8988T (cell line): Measurements from ENCODE around the gene RAB7A.

Experiments used
- DNase-seq: peaks from one replicate; pipeline ENCODE4 v3.0.0; 2011

The RAB7A gene

DNA sequence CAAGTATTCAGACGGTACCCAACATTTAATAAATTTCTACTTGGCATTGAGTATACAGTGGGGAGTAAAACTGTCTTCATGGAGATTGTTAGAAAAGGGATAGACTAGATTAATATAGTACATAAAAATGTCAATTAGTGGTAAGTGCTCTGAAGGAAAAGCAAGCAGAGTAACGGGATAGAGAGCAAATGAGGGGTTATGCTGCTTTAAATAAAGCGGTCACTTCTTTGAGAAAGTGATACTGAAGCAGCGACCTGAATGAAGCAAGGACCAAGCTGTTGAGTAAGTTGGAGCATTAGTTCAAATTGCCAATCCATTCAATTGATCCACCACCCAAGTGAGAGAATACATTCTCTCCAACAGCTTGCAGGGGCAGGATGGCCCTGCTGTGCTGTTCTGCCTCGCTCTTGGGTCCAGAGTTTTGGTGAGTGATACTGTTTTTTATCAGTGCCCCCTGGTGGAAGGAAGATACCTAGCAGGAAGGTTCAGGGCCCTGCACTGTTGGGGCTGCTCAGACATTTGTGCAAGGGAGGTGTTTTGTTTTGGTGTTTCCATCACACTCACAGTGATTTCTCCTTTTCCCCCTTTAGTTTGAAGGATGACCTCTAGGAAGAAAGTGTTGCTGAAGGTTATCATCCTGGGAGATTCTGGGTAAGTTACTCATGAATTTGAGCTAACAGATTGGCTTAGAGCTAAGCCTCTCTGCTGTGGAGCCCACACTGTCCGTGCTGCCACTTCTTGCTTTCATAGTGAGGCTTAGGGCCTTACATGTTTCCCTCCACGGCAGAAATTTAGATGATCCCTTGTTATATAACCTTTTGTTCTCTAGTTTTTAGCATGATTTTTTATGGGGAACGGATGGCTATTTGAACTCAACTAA lies 69.0 kb downstream of the RAB7A start:
- DNase-seq: no peak

DNA sequence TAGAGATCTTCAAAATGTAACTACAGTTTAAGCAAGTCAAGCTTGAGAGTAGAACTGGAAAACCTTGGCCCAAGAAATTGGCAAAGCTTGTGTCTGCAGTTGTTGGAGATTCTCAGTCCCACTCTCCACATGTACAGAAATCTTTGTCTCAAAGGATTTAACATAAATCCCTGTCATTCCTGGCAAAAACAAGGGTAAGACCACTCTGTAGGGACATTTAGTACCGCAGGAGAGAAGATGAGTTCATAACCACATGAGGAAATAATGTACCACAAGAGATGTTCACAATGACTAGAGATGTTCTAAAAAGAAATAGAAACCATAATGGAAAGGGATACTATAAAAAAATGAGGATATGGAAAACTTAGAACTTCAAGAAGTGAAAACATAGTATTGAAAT lies 73.7 kb downstream of the RAB7A start:
- DNase-seq: no peak

DNA sequence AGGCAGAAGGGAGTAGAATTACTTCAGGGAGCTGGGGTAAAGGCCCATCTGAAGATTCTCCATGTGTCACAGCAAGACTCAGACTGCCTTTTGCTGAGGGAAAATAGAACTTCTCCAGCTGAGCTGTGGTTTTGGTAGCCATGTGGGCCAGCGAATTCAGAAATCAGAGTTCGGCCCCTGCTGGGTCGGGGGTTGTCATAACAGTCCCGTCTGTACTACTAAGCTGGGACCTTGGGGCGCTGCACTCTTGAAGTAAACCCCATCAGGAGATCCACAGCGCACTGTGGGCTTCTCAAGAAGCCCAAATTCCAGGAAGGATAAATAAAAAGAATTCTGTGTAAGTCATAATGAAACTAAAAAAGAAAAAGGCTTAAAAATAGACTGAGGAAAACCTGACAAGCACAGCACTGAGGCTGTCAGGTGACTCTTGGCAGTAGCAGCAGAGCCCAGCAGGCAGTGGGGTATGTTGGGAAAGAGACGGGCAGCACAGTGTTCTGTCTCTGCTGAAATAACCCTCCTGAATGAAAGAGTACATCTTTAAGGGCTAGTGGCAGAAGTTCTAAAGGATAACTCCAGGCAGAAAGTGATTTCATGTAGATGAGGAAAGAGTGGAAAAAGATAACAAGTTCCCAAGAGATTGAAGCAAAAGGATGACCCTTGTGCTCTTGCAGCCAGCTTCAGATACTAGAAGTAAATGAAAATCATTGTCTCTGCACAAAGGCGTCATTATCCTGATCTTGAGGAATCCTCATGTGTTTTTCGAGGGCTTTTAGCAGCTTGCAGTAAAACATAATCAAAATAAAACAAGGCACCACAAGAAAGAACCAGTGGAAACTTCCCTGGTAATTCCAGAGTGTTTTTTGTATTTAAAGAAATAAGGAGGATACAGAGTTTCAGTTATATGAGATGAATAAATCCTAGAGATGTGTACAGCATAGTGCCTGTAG lies 74.5 kb downstream of the RAB7A start:
- DNase-seq: no peak

DNA sequence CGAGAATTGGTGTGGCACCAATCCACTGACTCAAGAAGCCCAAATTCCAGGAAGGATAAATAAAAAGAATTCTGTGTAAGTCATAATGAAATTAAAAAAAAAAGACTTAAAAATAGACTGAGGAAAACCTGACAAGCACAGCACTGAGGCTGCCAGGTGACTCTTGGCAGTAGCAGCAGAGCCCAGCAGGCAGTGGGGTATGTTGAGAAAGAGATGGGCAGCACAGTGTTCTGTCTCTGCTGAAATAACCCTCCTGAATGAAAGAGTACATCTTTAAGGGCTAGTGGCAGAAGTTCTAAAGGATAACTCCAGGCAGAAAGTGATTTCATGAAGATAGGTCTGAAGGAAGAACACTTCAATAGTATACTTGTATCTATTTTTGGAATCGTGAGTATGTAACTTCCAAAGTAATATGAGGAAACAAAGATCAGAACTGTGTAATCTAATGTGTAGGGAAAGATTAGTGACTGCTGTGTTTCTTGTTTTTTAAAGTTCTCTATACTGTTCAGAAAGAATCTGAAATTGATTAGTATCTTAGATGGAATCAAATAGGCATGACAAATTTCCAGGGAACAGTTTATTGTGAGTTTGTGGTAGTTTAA lies 75.9 kb downstream of the RAB7A start:
- DNase-seq: no peak

DNA sequence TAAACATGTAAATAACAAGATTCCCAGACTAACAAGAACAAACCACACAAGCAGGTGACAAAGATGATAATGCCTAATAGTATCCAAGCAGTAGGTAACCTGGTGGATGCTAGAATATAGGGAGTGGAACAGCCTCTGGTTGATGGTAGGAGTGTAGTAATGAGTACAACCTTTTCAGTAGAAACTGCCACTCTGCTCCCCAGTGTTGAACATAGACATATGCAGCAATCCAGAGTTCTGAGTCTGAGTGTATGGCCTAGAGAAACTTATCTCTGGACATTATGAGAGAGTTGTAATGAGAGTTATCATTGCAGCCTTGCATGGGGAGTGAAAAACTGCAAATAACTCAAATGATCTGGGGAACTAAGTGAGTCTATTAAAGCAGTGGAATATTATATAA lies 77.3 kb downstream of the RAB7A start:
- DNase-seq: no peak

DNA sequence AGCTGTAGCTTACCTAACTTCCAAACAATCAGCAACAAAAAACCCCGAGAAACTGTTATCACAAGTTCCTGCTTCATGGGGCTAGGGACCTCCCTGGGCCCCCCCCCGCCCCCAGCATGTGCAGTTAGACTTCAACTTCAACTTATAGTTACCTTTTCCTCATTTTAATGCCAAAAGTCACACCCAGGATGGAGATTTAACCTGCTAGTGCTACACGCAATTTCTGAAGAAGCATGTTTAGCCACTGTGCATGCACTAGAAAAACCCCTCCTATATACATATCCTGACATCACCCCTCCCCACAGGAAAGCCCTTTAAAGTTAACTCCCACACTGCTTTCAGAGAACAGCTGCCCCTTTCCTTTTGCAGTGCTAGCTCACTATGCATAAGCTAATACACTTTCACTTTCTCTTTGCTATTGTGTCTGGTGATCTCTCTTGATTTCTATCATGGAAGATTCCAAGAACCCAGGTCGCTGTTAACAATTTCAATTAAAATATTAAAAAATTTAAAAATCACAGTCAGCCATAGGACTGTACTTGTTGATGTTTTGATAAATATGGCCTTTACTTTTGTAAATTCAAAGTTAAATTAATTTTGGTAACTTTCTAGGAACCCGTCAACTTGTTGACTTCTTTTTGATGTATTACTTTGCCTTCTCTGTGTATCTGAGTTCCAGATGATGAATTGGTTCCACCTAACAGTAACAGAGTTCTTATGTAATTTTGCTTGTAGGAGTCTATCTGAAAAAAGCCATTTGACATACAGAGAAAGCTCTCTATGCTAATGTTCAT lies 78.2 kb downstream of the RAB7A start:
- DNase-seq: no peak

DNA sequence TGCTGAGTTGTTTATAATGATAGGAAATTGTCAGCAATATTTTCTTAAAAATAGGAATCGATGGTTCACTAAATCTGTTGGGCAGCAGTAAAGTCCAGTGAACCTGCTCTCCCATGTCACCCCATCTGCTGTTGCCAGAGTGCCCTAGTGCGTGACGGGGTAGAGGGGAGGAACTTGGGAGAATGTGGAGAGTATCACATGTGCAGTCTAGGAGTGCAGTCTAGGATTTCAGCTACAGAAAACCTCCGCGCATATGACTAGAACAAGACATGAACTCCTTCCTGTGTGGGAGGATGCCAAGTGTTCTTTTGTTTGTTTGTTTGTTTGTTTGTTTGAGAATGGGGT lies 78.8 kb downstream of the RAB7A start:
- DNase-seq: no peak

DNA sequence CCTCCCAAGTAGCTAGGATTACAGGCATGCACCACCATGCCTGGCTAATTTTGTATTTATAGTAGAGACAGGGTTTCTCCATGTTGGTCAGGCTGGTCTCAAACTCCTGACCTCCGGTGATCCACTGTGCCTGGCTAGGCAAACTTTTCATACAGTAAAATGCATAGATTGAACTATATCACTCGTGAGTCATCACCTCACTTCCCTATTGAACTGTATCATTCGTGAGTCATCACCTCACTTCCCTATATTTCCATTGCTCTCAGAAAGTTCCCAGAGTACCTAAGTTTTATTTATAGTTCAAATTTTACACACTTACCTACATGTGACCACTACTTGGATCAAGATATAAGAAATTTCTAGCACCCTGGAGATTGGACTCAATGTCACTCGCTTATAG lies 79.8 kb downstream of the RAB7A start:
- DNase-seq: no peak

DNA sequence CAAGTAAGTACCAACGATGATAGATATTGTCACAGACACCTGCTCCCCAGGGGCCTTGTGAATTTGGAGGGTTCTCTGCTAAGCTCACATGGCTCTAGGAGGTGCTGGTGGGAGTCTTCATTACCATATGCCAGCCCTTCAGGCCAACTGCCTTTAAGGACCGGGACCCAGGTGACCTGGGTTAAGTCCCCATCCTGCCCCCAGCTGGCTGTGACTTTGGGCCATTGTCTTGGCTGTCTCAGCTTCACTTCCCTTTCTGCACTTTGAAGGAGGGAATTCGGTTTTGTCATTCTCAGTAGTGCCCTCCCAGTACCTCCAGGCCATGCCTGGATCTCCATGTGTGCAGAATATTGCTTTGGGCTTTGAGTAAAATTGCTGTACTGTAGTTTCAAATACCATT lies 80.6 kb downstream of the RAB7A start:
- DNase-seq: no peak

DNA sequence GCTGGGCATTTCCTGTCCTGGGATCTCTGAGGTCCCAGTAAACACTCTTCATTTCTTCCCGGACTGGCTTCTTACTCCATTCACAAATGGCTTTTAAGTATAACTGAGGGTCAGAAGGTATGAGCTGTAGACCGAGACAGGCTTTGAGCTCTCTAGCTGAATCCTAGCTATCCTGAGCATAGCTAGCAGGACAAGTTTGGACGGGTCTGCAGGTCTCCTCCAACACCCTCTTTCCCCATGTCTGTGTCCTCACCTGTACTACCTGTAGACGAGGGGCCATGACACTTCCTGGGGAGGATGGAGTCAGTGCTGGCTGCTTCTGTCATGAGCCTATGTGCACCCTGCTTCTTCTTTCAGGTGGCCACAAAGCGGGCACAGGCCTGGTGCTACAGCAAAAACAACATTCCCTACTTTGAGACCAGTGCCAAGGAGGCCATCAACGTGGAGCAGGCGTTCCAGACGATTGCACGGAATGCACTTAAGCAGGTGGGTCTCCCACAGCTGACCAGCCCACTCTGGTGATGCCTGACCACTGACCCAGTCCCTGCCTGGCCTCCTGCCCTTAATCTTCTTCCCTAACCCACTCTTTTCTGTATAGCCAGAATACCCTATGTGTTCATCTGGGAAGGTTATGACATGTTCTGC lies 81.3 kb downstream of the RAB7A start:
- no peak for DNase-seq

DNA sequence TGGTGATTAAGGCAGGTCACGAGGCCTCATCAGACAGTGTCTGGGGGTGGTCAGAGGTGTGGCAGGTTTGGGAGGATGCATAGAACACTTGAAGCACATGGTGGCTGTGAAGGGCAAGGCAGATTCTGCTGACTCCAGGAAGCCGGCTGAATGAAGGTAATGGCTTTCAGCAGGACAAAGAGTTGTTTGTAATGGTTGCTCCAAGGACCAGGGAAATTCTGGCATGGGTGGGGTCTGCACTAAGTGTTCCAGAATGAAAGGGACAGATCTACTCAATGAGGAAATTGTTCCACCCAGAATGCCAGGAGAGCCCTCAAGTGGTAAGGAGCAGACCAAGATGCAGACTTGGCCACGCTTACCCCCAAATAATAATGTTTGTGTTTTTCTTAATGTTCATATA lies 82.7 kb downstream of the RAB7A start:
- no peak for DNase-seq

DNA sequence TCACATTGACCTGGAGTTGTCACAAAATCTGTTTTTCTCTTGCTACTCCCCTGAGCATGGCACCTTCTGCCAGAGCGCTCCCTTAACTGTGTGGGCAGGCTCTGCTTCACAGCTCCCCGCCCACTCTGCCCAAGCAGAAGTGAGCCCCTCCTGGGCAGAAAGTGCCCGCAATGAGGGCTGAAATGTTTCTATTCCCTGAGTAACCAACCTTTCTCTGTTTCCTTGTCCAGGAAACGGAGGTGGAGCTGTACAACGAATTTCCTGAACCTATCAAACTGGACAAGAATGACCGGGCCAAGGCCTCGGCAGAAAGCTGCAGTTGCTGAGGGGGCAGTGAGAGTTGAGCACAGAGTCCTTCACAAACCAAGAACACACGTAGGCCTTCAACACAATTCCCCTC lies 87.1 kb downstream of the RAB7A start:
- no peak for DNase-seq

DNA sequence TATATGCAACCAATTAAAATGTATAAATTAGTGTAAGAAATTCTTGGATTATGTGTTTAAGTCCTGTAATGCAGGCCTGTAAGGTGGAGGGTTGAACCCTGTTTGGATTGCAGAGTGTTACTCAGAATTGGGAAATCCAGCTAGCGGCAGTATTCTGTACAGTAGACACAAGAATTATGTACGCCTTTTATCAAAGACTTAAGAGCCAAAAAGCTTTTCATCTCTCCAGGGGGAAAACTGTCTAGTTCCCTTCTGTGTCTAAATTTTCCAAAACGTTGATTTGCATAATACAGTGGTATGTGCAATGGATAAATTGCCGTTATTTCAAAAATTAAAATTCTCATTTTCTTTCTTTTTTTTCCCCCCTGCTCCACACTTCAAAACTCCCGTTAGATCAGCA lies 88.1 kb downstream of the RAB7A start:
- no peak for DNase-seq

DNA sequence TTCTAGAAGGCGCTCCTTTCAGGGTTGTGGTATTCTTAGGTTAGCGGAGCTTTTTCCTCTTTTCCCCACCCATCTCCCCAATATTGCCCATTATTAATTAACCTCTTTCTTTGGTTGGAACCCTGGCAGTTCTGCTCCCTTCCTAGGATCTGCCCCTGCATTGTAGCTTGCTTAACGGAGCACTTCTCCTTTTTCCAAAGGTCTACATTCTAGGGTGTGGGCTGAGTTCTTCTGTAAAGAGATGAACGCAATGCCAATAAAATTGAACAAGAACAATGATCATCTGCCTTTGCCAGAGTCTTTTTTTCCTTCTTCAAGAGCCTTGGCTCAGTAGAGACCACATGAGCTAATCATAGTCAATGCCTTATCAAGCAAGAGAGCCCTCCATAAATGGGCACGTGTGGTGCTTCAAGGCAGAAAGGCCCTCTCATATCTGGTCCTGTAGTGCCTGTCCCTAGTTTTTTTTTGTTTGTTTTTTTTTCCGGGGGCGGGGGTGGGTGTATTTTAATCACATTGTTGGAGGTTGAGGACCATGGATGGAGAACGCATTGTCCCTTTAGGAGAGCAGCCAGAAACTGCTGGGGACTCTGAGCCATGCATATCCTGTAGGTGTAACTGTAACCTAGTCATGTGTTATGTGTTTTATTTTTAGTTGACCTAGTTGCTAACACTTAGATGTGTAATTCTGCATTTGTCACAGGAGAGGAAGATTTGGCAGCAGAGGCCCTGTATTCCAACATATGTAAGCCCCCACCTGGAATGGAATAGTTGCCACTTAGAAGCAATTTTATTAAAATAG lies 88.7 kb downstream of the RAB7A start:
- DNase-seq: no peak

DNA sequence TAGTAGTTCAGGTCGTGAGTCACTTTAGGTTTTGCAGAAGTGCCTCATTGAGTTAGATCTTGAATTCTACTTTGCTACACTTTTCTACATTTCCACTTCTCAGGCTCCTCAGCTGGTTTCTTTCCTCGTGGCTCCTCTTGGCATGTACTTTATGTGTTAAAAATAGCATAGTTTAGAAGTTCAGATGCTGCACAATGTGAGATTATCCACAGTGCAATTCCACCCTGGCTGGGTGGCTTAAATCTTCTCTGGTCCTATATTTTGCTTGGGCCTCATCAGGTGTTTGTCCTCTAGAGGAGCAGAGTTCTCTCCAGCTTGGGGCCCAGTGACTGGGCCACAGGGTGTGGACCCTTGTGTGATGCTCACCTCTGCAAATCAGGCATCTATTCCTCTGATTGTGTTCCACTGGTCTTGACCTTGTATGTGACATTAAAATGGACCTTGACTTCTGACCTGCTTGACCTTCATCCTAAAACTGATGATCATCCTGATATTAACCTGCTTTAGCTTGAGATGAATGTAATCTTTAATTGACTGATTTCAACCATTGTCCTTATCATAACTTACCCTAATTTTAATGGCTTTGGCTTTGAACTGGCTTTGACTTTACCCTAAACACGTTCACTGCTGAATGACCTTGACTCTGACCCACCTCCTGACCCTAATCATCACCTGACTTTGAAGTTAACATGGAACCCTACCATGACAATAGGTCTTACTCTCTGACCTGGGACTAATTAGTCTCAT lies 89.5 kb downstream of the RAB7A start:
- no peak for DNase-seq

DNA sequence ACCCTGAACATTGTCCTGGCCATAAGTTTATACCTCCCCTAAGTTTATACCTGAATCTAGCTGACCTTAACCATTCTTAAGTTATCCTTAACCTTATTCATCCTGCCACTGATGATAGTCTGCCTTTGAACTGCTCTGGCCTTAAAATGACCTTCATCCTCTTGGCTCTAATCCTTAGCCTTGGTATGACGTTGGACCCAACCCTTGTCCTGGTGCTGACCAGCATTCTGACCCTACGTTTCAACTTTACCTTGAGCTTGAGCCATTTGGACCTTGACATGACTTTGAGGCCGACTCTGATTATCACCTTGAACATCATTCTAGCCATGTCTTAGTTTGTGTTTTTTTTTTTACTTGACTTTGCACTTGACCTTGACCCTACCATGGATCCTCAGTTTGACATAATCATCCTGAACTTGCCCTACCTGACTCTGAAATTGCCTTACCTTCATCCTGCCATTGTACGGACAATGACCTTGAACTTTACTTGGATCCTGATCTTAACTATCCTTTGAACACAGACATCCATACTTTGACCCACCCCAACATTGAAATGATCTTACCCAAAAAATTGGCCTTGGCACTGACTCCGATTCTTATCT lies 92.3 kb downstream of the RAB7A start:
- no peak for DNase-seq

DNA sequence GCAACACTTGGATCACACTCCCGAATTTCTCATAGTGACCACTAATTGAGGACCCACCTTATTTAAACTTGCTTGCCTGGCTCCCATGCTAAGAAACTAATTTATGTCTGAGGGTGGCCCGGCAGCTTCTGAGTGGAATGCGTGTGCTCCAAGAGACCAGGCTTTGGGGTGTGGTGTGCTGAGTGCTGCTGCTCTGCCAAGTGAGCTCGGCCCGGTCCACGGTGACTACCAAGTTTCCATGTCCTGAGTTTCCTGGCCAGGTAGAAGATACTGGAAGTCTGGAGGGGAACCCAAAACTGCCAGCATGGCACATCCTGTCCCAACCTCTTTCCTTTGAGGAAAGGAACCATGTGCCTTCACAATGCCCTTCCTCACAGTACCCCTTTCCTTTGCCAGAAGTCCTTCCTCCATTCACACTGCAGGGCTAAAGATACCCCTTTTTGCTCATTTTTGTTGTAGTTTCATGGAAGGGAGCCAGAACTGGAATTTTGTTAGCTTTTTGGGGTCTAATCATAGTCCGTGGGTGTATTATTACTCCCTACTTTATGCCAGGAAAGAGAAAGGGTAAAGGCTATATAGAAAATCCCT lies 94.4 kb downstream of the RAB7A start:
- no peak for DNase-seq

DNA sequence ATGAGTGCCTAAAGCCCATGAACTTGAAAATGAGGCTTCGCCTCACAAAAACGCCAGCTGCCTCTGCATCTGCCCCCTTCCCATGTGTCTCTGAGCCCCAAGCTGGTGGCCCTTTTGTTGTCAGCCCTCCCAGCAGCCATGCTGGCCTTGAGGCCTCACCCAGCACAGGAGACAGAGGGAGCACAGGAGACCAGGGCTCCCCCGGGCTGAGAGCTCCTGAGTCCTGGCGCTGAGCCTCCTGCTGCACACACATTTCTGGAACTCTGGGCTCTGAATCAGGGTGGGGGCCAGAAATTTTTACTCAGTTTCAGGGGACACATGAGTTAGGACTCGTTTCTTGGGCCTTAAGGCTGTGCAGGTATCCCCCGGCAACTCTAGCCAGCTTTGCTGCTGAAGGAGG lies 97.0 kb downstream of the RAB7A start:
- no peak for DNase-seq

DNA sequence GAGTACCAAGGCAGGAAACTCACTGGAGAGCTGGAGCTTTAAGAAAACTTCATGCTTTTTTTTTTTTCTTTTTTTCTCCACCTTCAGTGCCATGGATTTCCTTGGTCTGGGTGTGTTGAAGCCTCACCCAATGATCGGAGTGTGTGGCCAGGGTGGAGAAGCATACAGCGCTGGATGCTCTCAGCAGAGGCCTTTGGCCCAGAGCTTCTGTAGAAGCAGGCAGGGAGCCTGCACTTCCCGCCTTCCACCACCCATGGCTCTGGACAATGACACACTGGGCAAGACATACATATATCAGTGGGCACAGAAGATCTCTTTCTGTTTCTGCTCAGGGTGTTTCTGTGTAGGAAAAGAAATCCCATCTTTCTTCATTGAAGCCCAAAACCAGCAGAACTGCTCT lies 97.6 kb downstream of the RAB7A start:
- DNase-seq: no peak
